ENCODE results near the gene NDRG4. TPM values are rescaled to one million over a fixed set of nuclear protein-coding genes. Genes with fewer than 3 reads are reported as not detected.

NDRG4 gene
- total and polyA plus RNA-seq, 4 donors, result 5.3 to 18.7 (median 14.2) TPM

DNA sequence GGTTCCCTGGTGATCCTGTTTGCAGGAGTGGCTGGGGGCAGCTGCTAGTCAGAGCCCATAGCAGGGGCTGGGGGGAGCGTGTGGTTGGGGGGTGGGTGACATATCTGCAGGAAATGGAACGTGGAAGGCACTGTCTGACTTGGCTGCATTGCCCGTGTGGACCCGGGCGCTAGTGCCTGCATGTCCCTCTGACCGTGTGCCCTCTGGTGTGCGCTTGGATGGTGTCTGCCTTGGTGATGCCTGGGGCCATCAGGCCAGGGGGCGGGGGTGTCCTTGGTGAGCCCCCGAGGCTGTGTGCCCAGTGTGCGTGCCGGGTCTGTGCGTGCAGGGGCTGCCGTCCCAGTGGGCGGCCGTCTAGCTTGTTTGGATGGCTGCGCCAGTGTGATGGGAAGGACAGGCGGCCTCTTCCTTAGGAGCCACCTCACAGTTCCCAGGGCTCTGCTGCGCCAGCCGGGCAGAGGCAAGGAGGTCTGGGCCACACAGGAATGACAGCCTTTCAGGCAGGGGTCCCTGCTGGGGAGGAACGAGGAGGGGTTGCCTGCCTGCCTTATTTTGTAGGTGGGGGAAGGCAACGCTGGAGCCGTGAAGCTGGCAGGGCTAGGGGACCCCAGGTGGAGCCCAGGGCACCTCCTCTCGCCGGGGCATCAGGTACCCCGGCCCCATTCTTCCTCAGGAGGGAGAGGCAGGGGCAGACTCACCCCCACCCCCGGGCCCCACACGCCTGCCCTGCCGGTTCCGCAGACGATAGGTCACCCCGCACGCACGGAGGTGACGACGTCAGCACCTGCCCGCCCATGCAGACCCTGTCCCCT, 693 bp downstream of the NDRG4 start:
- DNase-seq (no peak), ATAC-seq (ENCODE audit: insufficient read depth, low FRiP score) (no peak)
- H3K27me3 ChIP-seq (ENCODE audit: control insufficient read depth in 3 of 3, insufficient read depth in 3 of 3, low read length in 2 of 3), result peaks cover 0 to 9% (median 6%) of the 10 kb centered on the region in 3 donors
- no peak overlapping the region for H3K27ac ChIP-seq (ENCODE audit: low read depth in 1 of 2, low read length in 1 of 2)
- no peaks in the 10 kb centered on the region for H3K9me3 ChIP-seq (ENCODE audit: control insufficient read depth in 4 of 4, insufficient read depth in 3 of 4, low read length in 3 of 4)
- no peak overlapping the region for H3K9ac ChIP-seq (ENCODE audit: insufficient read depth in 1 of 2, low read length in 2 of 2)
- H3K4me1 ChIP-seq (ENCODE audit: control insufficient read depth in 5 of 5, insufficient read depth in 5 of 5, low read length in 5 of 5), result peaks cover 0 to 11% (median 7%) of the 10 kb centered on the region in 5 donors
- 19 to 26% methylated on average over 35 to 36 of the region's 36 CpGs for WGBS, 2 donors
- no peak for TF ChIP-seq CTCF (IDR thresholded peaks at IDR 0.05; ENCODE audit: control extremely low read depth, extremely low read depth)
- H3K36me3 ChIP-seq (ENCODE audit: control insufficient read depth in 4 of 4, insufficient read depth in 4 of 4, low read length in 4 of 4), result no peaks in the 10 kb centered on the region
- no peak overlapping the region for H3K4me3 ChIP-seq

DNA sequence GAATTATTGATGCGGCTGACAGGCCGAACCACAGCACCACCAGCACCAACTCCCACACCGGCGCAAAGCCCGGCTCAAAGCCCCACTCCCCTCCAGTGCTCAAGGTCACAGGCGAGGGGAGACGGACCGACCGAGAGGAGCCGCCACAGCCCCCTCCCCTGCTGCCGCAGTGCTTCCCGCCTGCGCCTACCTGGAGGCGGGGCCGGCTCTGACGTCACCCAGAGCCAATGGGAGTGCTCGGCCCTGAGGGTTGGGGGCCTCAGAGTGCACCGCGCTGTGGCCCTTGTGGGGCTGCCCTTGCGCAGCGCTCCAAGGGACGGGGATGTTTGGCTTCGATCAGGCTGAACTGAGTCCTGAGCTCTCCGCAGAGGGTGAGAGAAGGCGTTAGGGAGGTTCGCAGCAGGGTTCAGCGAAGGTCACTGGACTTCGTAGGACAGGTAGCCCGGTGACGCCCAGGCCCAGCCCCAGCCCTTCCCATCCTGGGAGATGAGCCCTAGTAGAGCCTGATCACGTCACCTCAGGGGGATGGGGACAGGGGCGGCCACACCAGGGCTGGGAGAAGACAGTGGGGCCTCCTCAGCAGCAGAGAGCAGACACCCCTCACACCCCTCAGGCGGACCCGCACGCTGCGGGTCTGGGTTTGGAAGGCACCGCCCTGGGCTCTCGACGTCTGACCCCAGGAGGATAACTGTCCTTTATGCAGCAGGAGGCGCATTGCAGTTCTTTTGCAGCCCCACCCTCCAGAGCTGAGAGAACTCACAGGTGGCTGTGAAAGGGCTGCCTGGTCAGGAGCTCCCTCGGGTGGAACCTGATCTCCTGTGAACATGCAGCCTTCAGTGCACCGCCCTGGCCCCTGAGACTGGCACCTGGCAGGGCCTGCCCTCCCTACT, 1.5 kb downstream of the NDRG4 start:
- H3K4me3 ChIP-seq, result no peak overlapping the region
- H3K9me3 ChIP-seq (ENCODE audit: control insufficient read depth in 4 of 4, insufficient read depth in 3 of 4, low read length in 3 of 4), result no peaks in the 10 kb centered on the region
- peaks cover 0 to 9% (median 6%) of the 10 kb centered on the region in 3 donors for H3K27me3 ChIP-seq (ENCODE audit: control insufficient read depth in 3 of 3, insufficient read depth in 3 of 3, low read length in 2 of 3)
- no peaks in the 10 kb centered on the region for H3K36me3 ChIP-seq (ENCODE audit: control insufficient read depth in 4 of 4, insufficient read depth in 4 of 4, low read length in 4 of 4)
- DNase-seq (peak; percentile 47 to 61 (median 53)), ATAC-seq (ENCODE audit: insufficient read depth, low FRiP score) (no peak)
- H3K9ac ChIP-seq (ENCODE audit: insufficient read depth in 1 of 2, low read length in 2 of 2), result no peak overlapping the region
- H3K27ac ChIP-seq (ENCODE audit: low read depth in 1 of 2, low read length in 1 of 2), result no peak overlapping the region
- 19 to 34% methylated on average over 36 to 42 of the region's 42 CpGs for WGBS, 2 donors
- TF ChIP-seq CTCF (IDR thresholded peaks at IDR 0.05; ENCODE audit: control extremely low read depth, extremely low read depth), result no peak
- peaks cover 0 to 11% (median 7%) of the 10 kb centered on the region in 5 donors for H3K4me1 ChIP-seq (ENCODE audit: control insufficient read depth in 5 of 5, insufficient read depth in 5 of 5, low read length in 5 of 5)

DNA sequence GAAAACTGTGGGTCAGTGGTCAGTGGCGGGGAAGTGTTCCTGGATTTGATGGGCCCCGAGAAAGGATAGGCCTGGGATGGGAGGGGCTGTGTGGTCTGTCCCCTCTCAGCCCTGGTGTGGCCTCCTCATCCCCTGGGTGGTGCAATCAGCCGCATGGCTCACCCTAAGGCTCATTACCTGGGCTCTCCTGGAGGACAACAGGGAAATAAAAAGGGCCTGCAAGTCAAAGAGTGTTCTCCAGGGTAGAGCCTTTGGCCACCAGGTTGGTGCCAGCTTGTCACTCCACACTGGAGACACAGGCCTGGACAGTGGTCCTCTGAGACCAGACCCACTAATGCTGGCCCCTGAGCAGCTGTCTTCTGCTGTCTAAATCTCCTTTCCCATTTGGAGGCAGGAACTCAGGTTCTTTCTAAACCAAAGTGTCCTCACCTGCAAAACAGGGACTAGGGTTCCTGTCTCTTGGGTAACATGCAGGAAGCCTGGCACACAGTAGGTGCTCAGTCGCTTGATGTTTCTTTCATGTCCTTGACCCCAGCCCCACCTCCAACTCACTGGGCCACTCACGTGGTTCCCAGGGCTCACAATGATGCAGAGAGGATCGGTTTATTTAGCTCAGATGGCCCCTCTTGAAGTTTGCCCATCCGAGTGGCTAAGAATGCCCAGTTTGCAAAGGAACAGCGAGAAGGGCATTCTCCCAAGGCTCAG, 2.4 kb downstream of the NDRG4 start:
- no peak for TF ChIP-seq CTCF (IDR thresholded peaks at IDR 0.05; ENCODE audit: control extremely low read depth, extremely low read depth)
- Histone ChIP-seq H3K27me3 (ENCODE audit: control insufficient read depth in 3 of 3, insufficient read depth in 3 of 3, low read length in 2 of 3) (peaks cover 0 to 9% (median 6%) of the 10 kb centered on the region in 3 donors), H3K9me3 (ENCODE audit: control insufficient read depth in 4 of 4, insufficient read depth in 3 of 4, low read length in 3 of 4) (no peaks in the 10 kb centered on the region), H3K36me3 (ENCODE audit: control insufficient read depth in 4 of 4, insufficient read depth in 4 of 4, low read length in 4 of 4) (peaks cover 0 to 3% (median 0%) of the 10 kb centered on the region in 4 donors), H3K27ac (ENCODE audit: low read depth in 1 of 2, low read length in 1 of 2) (no peak overlapping the region), H3K9ac (ENCODE audit: insufficient read depth in 1 of 2, low read length in 2 of 2) (no peak overlapping the region), H3K4me1 (ENCODE audit: control insufficient read depth in 5 of 5, insufficient read depth in 5 of 5, low read length in 5 of 5) (peaks cover 0 to 11% (median 7%) of the 10 kb centered on the region in 5 donors), H3K4me3 (no peak overlapping the region)
- ATAC-seq (ENCODE audit: insufficient read depth, low FRiP score) (no peak), DNase-seq (no peak)
- 69 to 79% methylated on average over 8 of the region's 8 CpGs for WGBS, 2 donors

All from lung (tissue), 12 donors.